NCI-H1930 (cell line): Measurements from ENCODE around the gene PPM1J.

Experiments
- DNase-seq, 2 experiments: peaks; one replicate each; lab custom pipeline; 2025; lab: John Stamatoyannopoulos, UW

Gene PPM1J

GRCh38 chr1:112704391-112704933 lies 10.7 kb downstream of the PPM1J start:
- DNase-seq: no peak

GRCh38 chr1:112703706-112704105 lies 11.4 kb downstream of the PPM1J start:
- no peak for DNase-seq

GRCh38 chr1:112702420-112703261 lies 12.5 kb downstream of the PPM1J start:
- no peak for DNase-seq

- DNase-seq: no peak
Observed at GRCh38 chr1:112702067-112702395, 13.1 kb downstream of the PPM1J start.

GRCh38 chr1:112701227-112702066 lies 13.7 kb downstream of the PPM1J start:
- DNase-seq: no peak

GRCh38 chr1:112700290-112701226 lies 14.6 kb downstream of the PPM1J start:
- DNase-seq: peak; percentile 10 to 63

- no peak for DNase-seq
Observed at GRCh38 chr1:112699425-112700144, 15.5 kb downstream of the PPM1J start.

- no peak for DNase-seq
Observed at GRCh38 chr1:112698366-112699310, 16.5 kb downstream of the PPM1J start.

GRCh38 chr1:112697781-112698201 lies 17.3 kb downstream of the PPM1J start:
- no peak for DNase-seq

- no peak for DNase-seq
Observed at GRCh38 chr1:112696578-112697314, 18.4 kb downstream of the PPM1J start.

GRCh38 chr1:112695276-112695675 lies 19.9 kb downstream of the PPM1J start:
- DNase-seq: no peak

GRCh38 chr1:112694363-112694929 lies 20.7 kb downstream of the PPM1J start:
- DNase-seq: no peak

- DNase-seq: no peak
Observed at GRCh38 chr1:112693821-112694220, 21.3 kb downstream of the PPM1J start.

GRCh38 chr1:112692681-112693080 lies 22.5 kb downstream of the PPM1J start:
- DNase-seq: no peak

GRCh38 chr1:112689842-112690237 lies 25.3 kb downstream of the PPM1J start:
- DNase-seq: no peak

- no peak for DNase-seq
Observed at GRCh38 chr1:112689196-112689841, 25.8 kb downstream of the PPM1J start.

GRCh38 chr1:112688781-112689193 lies 26.3 kb downstream of the PPM1J start:
- no peak for DNase-seq

GRCh38 chr1:112687785-112688496 lies 27.2 kb downstream of the PPM1J start:
- no peak for DNase-seq
